SK-N-SH (cell line): Measurements from ENCODE around the gene OGG1. TPM values are rescaled to one million over a fixed set of nuclear protein-coding genes. Genes with fewer than 3 reads are reported as not detected.

Experiments used
- CTCF ChIA-PET: fragments of 300-600, 350-600 bp; formaldehyde crosslinking; extraction: SDS; loops from one replicate; lab custom pipeline; 2021; lab: Yijun Ruan, JAX
- POLR2A ChIA-PET: fragments of 350-600 bp; sonication (Branson Sonifier 250); formaldehyde crosslinking; extraction: SDS; loops from one replicate; lab custom pipeline; 2020; ENCODE audit warnings: antibody characterized with exemption, inconsistent platforms; lab: Yijun Ruan, JAX
- DNase-seq: peaks from one replicate; pipeline ENCODE4 v3.0.0; 2012
- H2AFZ ChIP-seq: fragments of 200-600 bp; sonication (generic); 2 replicates; pipeline ENCODE4 v1.8.1; 2016; ENCODE audit warnings: antibody characterized with exemption, mild to moderate bottlenecking, low read depth
- H3F3A ChIP-seq: fragments of 200-600 bp; sonication (generic); replicated peaks from 2 replicates; pipeline ENCODE3; 2016; ENCODE audit warnings: antibody characterized with exemption, mild to moderate bottlenecking; ENCODE audit not compliant: insufficient read depth
- H3K27ac ChIP-seq, 2 experiments: fragments of 200-500 bp in 1 of 2; fragments of 200-600 bp in 1 of 2; sonication (Bioruptor generic) in 1 of 2; sonication (generic), shearing (Covaris generic) in 1 of 2; 2 replicates each; pipeline versions ENCODE4 v1.5.1 to v1.6.1; 2014 to 2016; ENCODE audit warnings: low read depth in 2 of 2, inconsistent platforms in 1 of 2, low read length in 1 of 2, mild to moderate bottlenecking in 1 of 2, mixed read lengths in 1 of 2
- H3K27me3 ChIP-seq: fragments of 200-600 bp; sonication (generic), shearing (Covaris generic); 2 replicates; pipeline ENCODE4 v1.6.1; 2016; ENCODE audit warnings: mixed run types; ENCODE audit not compliant: insufficient read depth
- H3K36me3 ChIP-seq, 2 experiments: fragments of 200-500 bp in 1 of 2; fragments of 200-600 bp in 1 of 2; sonication (Bioruptor generic) in 1 of 2; sonication (generic) in 1 of 2; replicated peaks in 1 of 2; 2 replicates each; pipeline versions ENCODE3 to v1.5.1; 2014 to 2016; ENCODE audit warnings: low read length in 1 of 2, mild to moderate bottlenecking in 1 of 2; ENCODE audit not compliant: insufficient read depth in 2 of 2, control insufficient read depth in 1 of 2
- H3K4me1 ChIP-seq, 2 experiments: fragments of 200-500 bp in 1 of 2; fragments of 200-600 bp in 1 of 2; sonication (Bioruptor generic) in 1 of 2; sonication (generic), shearing (Covaris generic) in 1 of 2; 2 replicates each; pipeline versions ENCODE4 v1.5.1 to v1.6.1; 2014 to 2016; ENCODE audit warnings: low read depth in 1 of 2, low read length in 1 of 2, mixed run types in 1 of 2; ENCODE audit not compliant: insufficient read depth in 2 of 2, control insufficient read depth in 1 of 2
- H3K4me2 ChIP-seq: fragments of 200-600 bp; sonication (generic), shearing (Covaris generic); 2 replicates; pipeline ENCODE4 v1.6.1; 2017; ENCODE audit warnings: mixed run types
- H3K4me3 ChIP-seq, 2 experiments: fragments of 200-500 bp in 1 of 2; fragments of 200-600 bp in 1 of 2; sonication (Bioruptor generic) in 1 of 2; sonication (generic), shearing (Covaris generic) in 1 of 2; 2 replicates each; pipeline versions ENCODE4 v1.5.1 to v1.8.1; 2014 to 2016; ENCODE audit warnings: low read depth in 2 of 2, inconsistent platforms in 1 of 2, low read length in 1 of 2, mild to moderate bottlenecking in 1 of 2, mixed read lengths in 1 of 2, moderate library complexity in 1 of 2
- H3K79me2 ChIP-seq: fragments of 200-600 bp; sonication (generic); 2 replicates; pipeline ENCODE4 v1.8.1; 2017; ENCODE audit warnings: mild to moderate bottlenecking; ENCODE audit not compliant: insufficient read depth
- H3K9ac ChIP-seq: fragments of 200-600 bp; sonication (generic); 2 replicates; pipeline ENCODE4 v1.6.1; 2017; ENCODE audit warnings: mixed run types
- H3K9me2 ChIP-seq: fragments of 200-600 bp; sonication (generic); 2 replicates; pipeline ENCODE4 v1.6.1; 2017; ENCODE audit warnings: mixed run types
- H3K9me3 ChIP-seq: fragments of 200-600 bp; sonication (generic); 2 replicates; pipeline ENCODE4 v1.6.1; 2017; ENCODE audit warnings: mixed run types, mild to moderate bottlenecking, moderate library complexity
- H4K20me1 ChIP-seq: fragments of 200-600 bp; sonication (generic); 2 replicates; pipeline ENCODE4 v1.6.1; 2017; ENCODE audit warnings: mild to moderate bottlenecking, mixed run types; ENCODE audit not compliant: insufficient read depth
- CHD2 ChIP-seq: fragments of 150-350 bp; IDR thresholded peaks from 2 replicates; pipeline ENCODE4 v1.6.1; 2018; ENCODE audit warnings: low read length; ENCODE audit not compliant: partially characterized antibody
- CTCF ChIP-seq: fragments of 200-600 bp; sonication (generic); IDR thresholded peaks from 2 replicates; pipeline ENCODE4 v1.6.1; 2017; ENCODE audit warnings: antibody characterized with exemption, mild to moderate bottlenecking, moderate library complexity
- ELF1 ChIP-seq: IDR thresholded peaks from 2 replicates; pipeline ENCODE4 v1.4.0; 2012
- FOXJ3 ChIP-seq: sonication (generic); formaldehyde crosslinking; IDR thresholded peaks from 2 replicates; pipeline ENCODE4 v1.5.1; 2020; ENCODE audit warnings: mild to moderate bottlenecking, missing genetic modification reagents
- MAX ChIP-seq: IDR thresholded peaks from 2 replicates; pipeline ENCODE4 v1.4.0; 2012; ENCODE audit warnings: low read depth
- RAD21 ChIP-seq: IDR thresholded peaks from 2 replicates; pipeline ENCODE4 v1.6.1; 2012; ENCODE audit warnings: mild to moderate bottlenecking, low read length
- RCOR1 ChIP-seq: fragments of 150-350 bp; IDR thresholded peaks from 2 replicates; pipeline ENCODE4 v1.6.1; 2017; ENCODE audit warnings: antibody characterized with exemption, low read length
- REST ChIP-seq: IDR thresholded peaks from 2 replicates; pipeline ENCODE4 v1.6.1; 2012; ENCODE audit warnings: mild to moderate bottlenecking, low read depth, low read length, moderate library complexity
- RFX5 ChIP-seq: IDR thresholded peaks from 2 replicates; pipeline ENCODE4 v1.6.1; 2012; ENCODE audit warnings: mild to moderate bottlenecking, improper control_type of control experiment, low read length
- RXRA ChIP-seq: IDR thresholded peaks from 2 replicates; pipeline ENCODE4 v1.4.0; 2012; ENCODE audit warnings: low read depth, mild to moderate bottlenecking, borderline replicate concordance
- SMC3 ChIP-seq: IDR thresholded peaks from 2 replicates; pipeline ENCODE4 v1.6.1; 2012; ENCODE audit warnings: low read depth, low read length, improper control_type of control experiment
- ZBTB33 ChIP-seq: IDR thresholded peaks from 2 replicates; pipeline ENCODE4 v1.4.0; 2012; ENCODE audit warnings: low read depth, borderline replicate concordance
- WGBS: methylation state at CpG from one replicate; pipeline ENCODE4 v1.1.6; 2017; ENCODE audit warnings: low lambda C conversion rate; 5-methylcytosine and 5-hydroxymethylcytosine counted together
- polyA plus RNA-seq, 3 experiments: library from polyadenylated mRNA; depleted of rRNA; stranded (reverse); fragments of >200 nt; gene quantifications; 2 replicates each; pipeline ENCODE4 v1.2.3, GENCODE V29; 2012

The OGG1 gene
- polyA plus RNA-seq, 1 of the 3 experiments (the other 2 are of a cell fraction), result 26.8 TPM

- no peak for TF ChIP-seq REST
- TF ChIP-seq, all 33 proteins: peak for 0
These were observed 36.5 kb downstream of the OGG1 start (continued) for GRCh38 chr3:9786209-9786739.

GRCh38 chr3:9786825-9787669, 37.3 kb downstream of the OGG1 start:
- peaks cover 20% of the 10 kb centered on the region for H3K79me2 ChIP-seq
- no peak overlapping the region for H3K9ac ChIP-seq
- TF ChIP-seq ELF1 (no peak), RAD21 (no peak), CHD2 (no peak), RCOR1 (no peak), RXRA (no peak), CTCF (peak; percentile 66)
- no peak for DNase-seq
- no peak overlapping the region for H3K4me3 ChIP-seq
- H3K4me1 ChIP-seq, result peaks cover 10 to 11% of the 10 kb centered on the region in 2 experiments; a peak in 1 of 4 replicates
- ChIA-PET CTCF (interaction anchor here (1.0 kb wide), 1 partner anchor 37 kb away, joined by 3 read pairs; no protein-coding TSS in a partner anchor), POLR2A (no interaction called here)
- WGBS, result 92% methylated on average over 13 of the region's 13 CpGs
- no peaks in the 10 kb centered on the region for H3K9me3 ChIP-seq
- H3K27me3 ChIP-seq, result no peaks in the 10 kb centered on the region
- no peaks in the 10 kb centered on the region for H4K20me1 ChIP-seq
- H3K9me2 ChIP-seq, result no peaks in the 10 kb centered on the region
- H3K27ac ChIP-seq, result no peak overlapping the region
- H3F3A ChIP-seq, result peaks cover under 1% of the 10 kb centered on the region
- no peak overlapping the region for H2AFZ ChIP-seq
- H3K4me2 ChIP-seq, result no peak overlapping the region
- peaks cover 46 to 65% of the 10 kb centered on the region in 2 experiments for H3K36me3 ChIP-seq

- Histone ChIP-seq H3K79me2 (peaks cover 22% of the 10 kb centered on the region), H3K4me3 (no peak overlapping the region), H3K9me2 (no peaks in the 10 kb centered on the region), H3K27me3 (no peaks in the 10 kb centered on the region), H3K9ac (no peak overlapping the region)
- WGBS, result 96% methylated on average over 6 of the region's 6 CpGs
- TF ChIP-seq RFX5 (no peak), MAX (no peak), ZBTB33 (no peak), SMC3 (no peak), FOXJ3 (no peak)
- TF ChIP-seq, all 33 proteins: peak for 0
- no peak overlapping the region for H3K4me2 ChIP-seq
- ChIA-PET CTCF (no interaction called here), POLR2A (no interaction called here)
- H3K27ac ChIP-seq, result no peak overlapping the region
- H3K36me3 ChIP-seq, result peaks cover 41 to 59% of the 10 kb centered on the region in 2 experiments
- no peak for DNase-seq
- H2AFZ ChIP-seq, result no peak overlapping the region
- H3K4me1 ChIP-seq, result peaks cover 10 to 11% of the 10 kb centered on the region in 2 experiments; a peak in 1 of 4 replicates
- no peaks in the 10 kb centered on the region for H4K20me1 ChIP-seq
- H3F3A ChIP-seq, result no peaks in the 10 kb centered on the region
- no peaks in the 10 kb centered on the region for H3K9me3 ChIP-seq
These were observed 38.0 kb downstream of the OGG1 start for GRCh38 chr3:9787714-9788113.
